HG03442 (cell line): ENCODE results near the gene TCL1A.
A peak's percentile ranks its signal among the peaks of the same experiment; 100 is the strongest.
"Not testable (repeated sequence)": the region's sequence is repeated elsewhere in the genome, so short reads cannot be mapped to it uniquely, and the experiment has no call there.

ENCODE experiments used
- ATAC-seq: cut with Tn5 transposase; IDR thresholded peaks from one replicate; pipeline ENCODE4 v1.9.1; 2021; ENCODE audit warnings: mild to moderate bottlenecking, moderate library complexity; ENCODE audit not compliant: unreplicated experiment

TCL1A gene

DNA sequence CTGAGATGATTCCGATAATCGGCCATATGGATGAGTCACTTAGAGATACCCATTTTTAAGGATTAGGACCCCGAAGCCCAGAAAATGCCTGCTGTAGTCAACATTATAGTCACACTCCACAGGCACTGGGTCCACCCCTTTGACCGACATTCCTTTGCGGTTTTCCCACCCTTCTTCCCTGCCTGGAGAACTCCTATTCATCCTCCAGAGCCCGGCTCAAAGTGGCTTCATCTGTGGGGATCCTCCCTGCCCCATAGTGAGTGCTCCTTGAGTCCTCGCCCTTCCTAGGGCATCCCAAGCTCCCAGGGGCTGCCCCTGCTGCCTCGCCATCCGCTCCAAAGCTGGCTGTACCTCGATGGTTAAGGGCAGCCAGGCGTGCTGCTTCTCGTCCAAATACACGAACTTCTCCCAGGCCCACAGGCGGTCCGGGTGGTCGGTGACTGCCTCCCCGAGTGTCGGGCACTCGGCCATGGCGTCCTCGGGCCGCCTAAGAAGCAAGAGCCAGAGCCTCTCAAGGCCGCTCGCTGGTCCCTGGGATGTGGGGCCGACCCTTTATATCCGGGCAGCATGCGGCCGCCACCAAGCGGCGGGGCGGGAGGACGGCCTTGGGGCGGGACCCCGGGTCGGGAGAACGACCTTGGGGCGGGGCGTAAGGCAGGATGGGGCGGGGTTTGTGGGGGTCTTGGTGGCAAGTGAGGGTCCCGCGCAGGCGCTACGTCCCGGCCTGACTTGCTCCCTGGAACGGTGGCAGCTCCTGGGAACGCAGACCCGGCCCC is at the start of gene TCL1A:
Gene TCL1A (minus strand): TSS at position 530 of the 776 bp plus-strand sequence. CDS start 59 bp downstream, at position 471.
- ATAC-seq = peak; percentile 74

GRCh38 chr14:95763032-95763431 is 49.1 kb upstream of the TCL1A start:
- ATAC-seq = not testable (repeated sequence)

DNA sequence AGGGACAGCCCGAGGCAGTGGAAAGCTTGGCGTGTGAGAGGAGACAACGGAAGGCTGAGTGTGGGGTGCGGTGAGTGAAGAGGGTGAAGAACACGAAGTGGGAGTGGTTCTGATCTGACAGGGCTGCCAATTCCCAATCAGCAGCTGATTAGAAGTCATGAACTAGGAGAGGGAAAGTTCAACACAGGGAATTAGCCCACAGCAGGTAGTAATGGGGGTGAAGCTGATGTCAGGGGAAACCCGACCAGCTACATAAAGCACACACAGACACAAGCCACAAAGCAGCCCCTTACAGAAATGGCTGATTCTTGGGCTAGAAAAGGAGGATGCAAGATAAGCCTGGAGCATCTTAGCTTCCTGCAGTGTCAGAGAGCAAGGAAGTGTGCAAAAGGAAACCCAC is 47.5 kb upstream of the TCL1A start:
- no peak for ATAC-seq

DNA sequence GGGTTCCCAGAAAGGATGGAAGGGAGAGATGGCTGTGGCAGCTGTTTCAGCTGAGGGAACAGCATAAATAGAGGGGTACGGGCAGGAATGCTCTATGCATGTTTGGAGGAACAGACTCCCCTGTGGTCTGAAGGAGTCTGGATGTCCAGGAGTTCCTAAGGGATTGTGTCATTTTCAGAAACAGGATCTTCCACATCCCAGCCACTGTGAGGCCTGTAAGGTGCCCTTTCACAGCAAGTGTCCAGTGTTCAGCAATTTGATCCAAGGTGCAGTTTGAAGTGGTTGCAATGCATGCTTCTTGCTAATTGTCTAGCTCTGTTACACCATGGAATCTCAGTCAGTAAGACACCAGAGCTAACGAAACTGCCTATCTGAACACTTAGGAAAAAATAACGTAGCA is 46.7 kb upstream of the TCL1A start:
- ATAC-seq = no peak

DNA sequence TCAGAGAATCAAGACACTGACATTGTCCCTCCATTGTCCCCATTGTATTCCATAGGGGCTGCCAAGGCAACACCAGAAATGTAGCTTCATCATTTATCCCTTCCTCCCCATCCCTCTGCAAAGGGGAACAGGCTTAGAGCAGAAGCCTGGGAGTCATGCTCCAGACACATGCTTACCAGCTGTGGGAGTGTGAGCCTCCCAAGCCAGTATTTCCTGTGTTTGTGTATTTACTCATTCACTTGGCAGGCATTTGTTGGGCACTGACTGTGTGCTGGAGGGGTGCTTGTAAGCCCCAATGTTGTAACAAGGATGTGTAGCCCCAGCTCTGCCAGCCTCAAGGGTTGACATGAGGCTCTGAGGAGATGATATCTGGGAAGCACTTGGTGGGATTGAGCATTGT is 46.0 kb upstream of the TCL1A start:
- ATAC-seq = no peak

DNA sequence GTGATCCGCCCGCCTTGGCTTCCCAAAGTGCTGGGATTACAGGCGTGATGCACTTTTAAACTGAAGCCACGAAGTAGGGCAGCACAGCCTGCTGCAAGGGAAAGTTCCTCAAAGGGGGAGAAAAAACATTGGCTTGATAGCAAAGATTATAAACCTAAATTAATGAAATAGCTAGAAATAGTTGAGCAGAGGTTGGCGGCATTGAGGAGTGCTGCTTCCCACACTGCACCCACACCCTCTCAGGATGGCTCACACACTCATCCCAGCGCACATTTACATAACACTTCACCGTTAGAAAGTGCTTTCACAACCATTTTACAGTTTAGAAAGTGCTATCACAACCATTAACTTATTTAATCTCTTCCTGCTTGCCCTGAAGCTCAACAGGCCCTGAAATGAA is 44.4 kb upstream of the TCL1A start:
- ATAC-seq = no peak

DNA sequence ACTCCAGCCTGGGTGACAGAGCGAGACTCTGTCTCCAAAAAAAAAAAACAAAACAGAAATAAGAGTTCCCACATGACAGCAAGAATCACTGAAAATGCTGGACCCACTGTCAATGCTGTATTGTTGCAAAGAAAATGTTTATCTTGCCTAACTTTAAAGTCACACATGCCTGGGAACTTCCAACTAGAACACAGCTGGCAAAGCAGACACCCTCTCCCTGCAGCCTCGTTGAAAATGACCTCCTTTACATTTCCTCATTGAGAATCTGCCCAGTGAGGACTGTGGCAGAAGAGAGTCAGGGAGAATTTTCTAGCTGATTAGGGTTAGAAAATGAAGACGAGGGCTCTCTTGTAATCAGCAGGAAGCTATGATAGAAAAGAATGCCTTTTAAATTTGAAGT is 42.8 kb upstream of the TCL1A start:
- no peak for ATAC-seq

- ATAC-seq = no peak
Measured at GRCh38 chr14:95756127-95756526, 42.2 kb upstream of the TCL1A start.

- ATAC-seq = no peak
Measured at GRCh38 chr14:95741781-95742180, 27.9 kb upstream of the TCL1A start.

DNA sequence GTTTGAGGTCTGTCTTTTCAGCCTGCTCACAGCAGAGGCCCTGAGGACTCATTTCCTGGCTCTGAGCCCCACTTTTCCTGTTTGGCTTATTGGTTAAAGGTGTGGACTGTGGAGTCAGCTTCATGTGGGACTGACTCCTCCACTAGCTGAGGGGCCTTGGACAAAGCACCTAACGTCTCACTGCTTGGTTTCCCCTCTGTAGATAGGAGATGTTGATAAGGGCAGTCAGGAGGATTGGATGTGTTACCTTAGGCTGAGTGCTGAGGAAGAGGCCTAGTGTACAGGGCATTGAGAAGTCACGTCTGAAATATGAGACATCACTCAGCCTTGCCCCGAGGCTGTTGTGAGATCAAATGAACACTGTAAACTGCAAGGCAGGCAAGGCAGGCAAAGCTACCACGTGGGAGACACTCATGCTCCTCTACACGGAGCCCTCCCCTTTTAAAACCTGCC is 27.1 kb upstream of the TCL1A start:
- no peak for ATAC-seq

DNA sequence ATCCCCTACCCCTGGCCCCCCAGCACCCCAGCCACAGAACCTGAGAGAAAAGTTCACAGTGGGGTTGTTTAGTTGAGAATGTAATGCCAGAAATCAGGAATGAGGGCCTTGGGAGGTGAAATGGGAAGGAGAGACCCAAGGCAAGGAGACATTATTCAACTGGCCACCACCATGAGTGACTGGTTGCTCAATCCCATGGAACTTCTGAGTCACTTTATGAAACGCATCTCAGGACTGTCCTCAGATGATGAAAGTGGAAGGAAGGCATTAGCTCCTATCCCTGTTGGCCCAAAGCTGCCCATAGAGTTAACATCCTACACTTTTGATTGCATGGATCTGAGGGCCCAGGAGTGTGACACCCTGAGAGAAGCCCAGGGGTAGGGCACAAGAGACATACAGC is 25.4 kb upstream of the TCL1A start:
- ATAC-seq = no peak

DNA sequence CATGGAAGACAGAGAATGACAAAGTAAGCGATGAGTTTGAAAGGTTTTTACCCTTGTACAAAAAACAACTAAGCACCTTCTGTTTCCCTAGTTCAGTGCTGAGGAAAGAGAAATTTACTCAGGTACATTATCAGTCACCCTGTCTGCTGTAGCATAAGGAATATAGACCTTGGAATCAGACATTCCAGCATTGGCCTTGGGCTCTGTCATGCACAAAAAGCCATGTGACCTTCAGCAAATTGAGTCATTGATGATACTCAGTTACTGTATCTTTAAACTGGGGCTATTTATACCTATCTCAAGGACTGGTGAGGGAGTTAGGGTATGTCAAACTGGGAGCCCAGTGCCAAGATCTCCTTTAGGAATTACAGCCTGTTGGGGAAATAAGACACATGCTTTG is 19.3 kb upstream of the TCL1A start:
- ATAC-seq = no peak

- no peak for ATAC-seq
Measured at GRCh38 chr14:95730126-95730525, 16.2 kb upstream of the TCL1A start.

- ATAC-seq = peak; percentile 66
Measured at GRCh38 chr14:95729402-95730028, 15.6 kb upstream of the TCL1A start.

GRCh38 chr14:95727056-95727700 is 13.3 kb upstream of the TCL1A start:
- no peak for ATAC-seq

DNA sequence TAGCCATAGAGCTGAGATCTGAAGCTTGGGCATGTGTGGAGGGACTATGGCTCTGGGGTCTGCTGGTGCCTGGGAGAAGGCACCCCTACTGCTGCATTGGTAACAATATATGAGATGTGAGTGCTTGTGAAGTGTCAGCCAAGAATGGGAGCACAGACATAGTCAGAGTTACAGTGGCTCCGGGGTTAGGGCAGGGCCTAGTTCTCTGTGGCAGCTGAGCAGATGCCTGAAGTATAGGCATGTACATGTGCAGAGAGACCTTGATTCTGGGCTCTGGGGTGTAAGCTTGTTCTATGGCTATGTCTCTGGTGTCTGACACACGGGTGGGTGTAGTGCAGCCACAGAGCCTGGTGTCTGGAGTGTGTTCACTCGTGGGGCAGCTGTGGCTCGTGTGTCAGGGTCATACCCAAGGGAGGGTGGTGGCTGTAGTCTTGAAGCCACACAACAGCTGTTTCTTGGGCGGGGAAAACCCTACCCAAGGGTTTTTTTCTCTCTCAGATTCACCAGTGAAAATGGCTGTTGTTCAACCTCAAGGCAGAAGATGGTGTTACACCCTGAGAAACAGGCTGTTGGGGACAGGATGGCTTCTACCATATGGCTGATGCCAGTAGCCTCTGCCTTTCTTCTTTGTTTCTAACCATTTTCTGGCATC is 11.9 kb upstream of the TCL1A start:
- peak; percentile 69 for ATAC-seq

DNA sequence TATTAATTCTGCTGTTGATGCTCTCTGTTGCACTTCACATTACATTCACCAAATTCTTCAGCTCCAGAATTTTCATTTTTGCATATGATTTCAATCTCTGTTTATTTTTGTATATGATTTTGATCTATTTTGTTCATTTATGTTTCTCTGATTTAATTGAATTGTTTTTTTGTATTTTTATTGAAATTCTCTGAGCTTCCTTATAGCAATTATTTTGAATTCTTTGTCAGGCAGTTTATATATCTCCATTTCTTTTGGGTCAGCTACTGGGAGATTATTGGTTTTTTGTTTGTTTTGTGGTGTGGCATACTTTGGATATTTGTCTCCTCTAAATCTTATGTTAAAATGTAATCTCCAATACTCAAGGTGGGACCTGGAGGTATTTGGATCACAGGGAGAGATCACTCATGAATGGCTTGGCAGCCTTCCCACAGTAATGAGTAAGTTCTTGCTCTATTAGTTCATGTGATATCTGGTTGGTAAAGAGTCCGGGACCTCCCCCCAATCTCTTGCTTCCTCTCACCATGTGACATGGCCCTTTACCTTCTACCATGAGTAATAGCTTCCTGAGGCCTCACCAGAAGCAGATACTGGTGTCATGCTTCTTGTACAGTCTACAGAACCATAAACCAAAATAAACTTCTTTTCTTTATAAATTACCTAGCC is 8.7 kb upstream of the TCL1A start:
- no peak for ATAC-seq

- no peak for ATAC-seq
Measured at GRCh38 chr14:95712398-95712797, 1.5 kb downstream of the TCL1A start.

- ATAC-seq = no peak
Measured at GRCh38 chr14:95711476-95712176, 2.3 kb downstream of the TCL1A start.

GRCh38 chr14:95710106-95710505 is 3.8 kb downstream of the TCL1A start:
- no peak for ATAC-seq
